B cell (primary cell): ENCODE data around the gene MEF2C. TPM values are rescaled to one million over a fixed set of nuclear protein-coding genes. Genes with fewer than 3 reads are reported as not detected.
A peak's percentile ranks its signal among the peaks of the same experiment; 100 is the strongest.

Experiments
- ATAC-seq: fragments of 200-7000 bp; cut with Tn5 transposase; one replicate; pipeline ENCODE4 v1.10.0; 2021; ENCODE audit warnings: low read depth, mild to moderate bottlenecking, moderate number of reproducible peaks, moderate library complexity
- CTCF ChIA-PET: fragments of 350-600 bp; sonication (Branson Sonifier 250); formaldehyde crosslinking; loops from one replicate; lab custom pipeline; 2021; ENCODE audit warnings: antibody characterized with exemption, inconsistent platforms; lab: Charles Lee
- POLR2A ChIA-PET: fragments of 350-600 bp; sonication (Branson Sonifier 250); formaldehyde crosslinking; loops from one replicate; lab custom pipeline; 2021; ENCODE audit warnings: antibody characterized with exemption; lab: Charles Lee
- DNase-seq: peaks from one replicate; pipeline ENCODE4 v3.0.0; 2013
- H2AFZ ChIP-seq: 2 replicates; pipeline ENCODE4 v1.6.1; 2012; ENCODE audit warnings: mild to moderate bottlenecking, low read depth, low read length; ENCODE audit not compliant: insufficient read depth, poor library complexity, severe bottlenecking
- H3K27ac ChIP-seq, 2 donors: 1 replicate in 1 of 2; 2 replicates in 1 of 2; pipeline ENCODE4 v1.5.1; 2012 to 2013; ENCODE audit warnings: low read length in 2 of 2, mild to moderate bottlenecking in 2 of 2, moderate library complexity in 1 of 2
- H3K27me3 ChIP-seq, 4 experiments: fragments of 200-600 bp in 1 of 4; sonication (generic) in 1 of 4; replicated peaks in 1 of 4; 1 replicate in 2 of 4; 2 replicates in 2 of 4; pipeline versions ENCODE4 v1.6.1 to v1.7.0; 2013 to 2016; ENCODE audit warnings: low read length in 3 of 4, mild to moderate bottlenecking in 2 of 4, mixed read lengths in 1 of 4, moderate library complexity in 1 of 4; ENCODE audit not compliant: insufficient read depth in 4 of 4, control insufficient read depth in 3 of 4; ENCODE audit errors: control extremely low read depth in 1 of 4
- H3K36me3 ChIP-seq, 2 experiments: replicated peaks in 1 of 2; 1 replicate in 1 of 2; 2 replicates in 1 of 2; pipeline versions ENCODE4 v1.6.1 to v1.7.1; 2013; ENCODE audit warnings: low read length in 1 of 2; ENCODE audit not compliant: insufficient read depth in 2 of 2, control insufficient read depth in 1 of 2; ENCODE audit errors: control extremely low read depth in 1 of 2, extremely low read depth in 1 of 2
- H3K4me1 ChIP-seq, 2 donors: fragments of 200-600 bp in 1 of 2; sonication (generic) in 1 of 2; 1 replicate in 1 of 2; 2 replicates in 1 of 2; pipeline versions ENCODE4 v1.5.1 to v1.6.1; 2013 to 2017; ENCODE audit warnings: low read length in 2 of 2; ENCODE audit not compliant: control insufficient read depth in 2 of 2, insufficient read depth in 2 of 2
- H3K4me2 ChIP-seq: replicated peaks from 2 replicates; pipeline ENCODE3; 2012; ENCODE audit warnings: mild to moderate bottlenecking, low read depth, low read length; ENCODE audit not compliant: poor library complexity, severe bottlenecking
- H3K4me3 ChIP-seq, 5 experiments: fragments of 200-600 bp in 1 of 5; sonication (generic) in 1 of 5; 1 replicate in 3 of 5; 2 replicates in 2 of 5; pipeline versions ENCODE4 v1.5.1 to v1.7.0; 2011 to 2016; ENCODE audit warnings: low read length in 4 of 5, mild to moderate bottlenecking in 4 of 5, low read depth in 2 of 5, control low read depth in 1 of 5, moderate library complexity in 1 of 5; ENCODE audit not compliant: insufficient read depth in 1 of 5; ENCODE audit errors: control extremely low read depth in 1 of 5, extremely low read depth in 1 of 5
- H3K79me2 ChIP-seq: fragments of 200-600 bp; sonication (generic); one replicate; pipeline ENCODE4 v1.6.0; 2016; ENCODE audit warnings: low read length; ENCODE audit not compliant: control insufficient read depth, insufficient read depth
- H3K9ac ChIP-seq: fragments of 200-600 bp; sonication (generic); 2 replicates; pipeline ENCODE4 v1.6.1; 2017; ENCODE audit warnings: mild to moderate bottlenecking, low read length, moderate library complexity
- H3K9me3 ChIP-seq, 3 donors: one replicate each; pipeline versions ENCODE4 v1.6.1 to v1.7.1; 2013; ENCODE audit warnings: low read length in 2 of 3; ENCODE audit not compliant: control insufficient read depth in 2 of 3, insufficient read depth in 1 of 3; ENCODE audit errors: control extremely low read depth in 1 of 3
- H4K20me1 ChIP-seq: 2 replicates; pipeline ENCODE4 v1.6.0; 2012; ENCODE audit warnings: mild to moderate bottlenecking, low read length; ENCODE audit not compliant: insufficient read depth, control insufficient read depth, poor library complexity, severe bottlenecking
- H3K27ac Mint-ChIP-seq: one replicate; pipeline ENCODE4 v1.8.0; 2021; ENCODE audit warnings: mixed read lengths
- H3K27me3 Mint-ChIP-seq: one replicate; pipeline ENCODE4 v1.8.0; 2021; ENCODE audit warnings: mixed read lengths
- H3K4me1 Mint-ChIP-seq: one replicate; pipeline ENCODE4 v1.8.0; 2021; ENCODE audit warnings: mixed read lengths
- H3K4me3 Mint-ChIP-seq: one replicate; pipeline ENCODE4 v1.8.0; 2021; ENCODE audit warnings: mixed read lengths
- H3K9me3 Mint-ChIP-seq: one replicate; pipeline ENCODE4 v1.8.0; 2022; ENCODE audit warnings: mixed read lengths; ENCODE audit not compliant: insufficient read depth
- CTCF ChIP-seq: fragments of 200-600 bp; IDR thresholded peaks from one replicate; pipeline ENCODE4 v1.8.0; 2022; ENCODE audit warnings: antibody characterized with exemption, mild to moderate bottlenecking
- EZH2 ChIP-seq: IDR thresholded peaks from 2 replicates; pipeline ENCODE4 v1.6.1; 2012; ENCODE audit warnings: borderline replicate concordance, low read depth, mild to moderate bottlenecking, moderate library complexity, low read length; ENCODE audit not compliant: insufficient read depth, poor library complexity, severe bottlenecking
- WGBS: methylation state at CpG from one replicate; pipeline ENCODE4 v1.1.5; 2013; ENCODE audit warnings: missing lambda C conversion rate; ENCODE audit not compliant: insufficient coverage; 5-methylcytosine and 5-hydroxymethylcytosine counted together
- intact Hi-C: fragments of 100-400 bp; cut with micrococcal nuclease; formaldehyde crosslinking; loops from one replicate; pipeline ENCODE4 v1.10.0; 2022
- polyA plus RNA-seq: library from polyadenylated mRNA; depleted of rRNA; stranded (reverse); fragments of >200 nt; gene quantifications from 2 replicates; pipeline ENCODE4 v1.2.3, GENCODE V29; 2012
- total RNA-seq, 2 donors: library from RNA; stranded (reverse); fragments of 120-200 nt in 1 of 2; gene quantifications; 1 replicate in 1 of 2; 2 replicates in 1 of 2; pipeline versions ENCODE4 v1.2.3 to v1.2.4, GENCODE V29; 2013 to 2022

Gene MEF2C
- total and polyA plus RNA-seq, 2 donors (not counting 1 experiment from before 2014, with no cell fraction given) = 97.4 to 354 TPM

- H3K4me2 ChIP-seq = peak overlapping the region; percentile 34
- H3K27ac ChIP-seq = no peak overlapping the region
- Mint-ChIP-seq H3K9me3 (peaks cover 2% of the 10 kb centered on the region), H3K27ac (peak overlapping the region; percentile 41), H3K4me1 (peaks cover 31% of the 10 kb centered on the region), H3K27me3 (peaks cover 83% of the 10 kb centered on the region), H3K4me3 (peak overlapping the region; percentile 45)
- ChIA-PET POLR2A (no interaction called here), CTCF (interaction anchor here (0.9 to 4.6 kb wide), 16 partner anchors 8 to 1722 kb away, joined by 3 to 99 read pairs (median 10); no protein-coding TSS in a partner anchor)
- no peak for TF ChIP-seq EZH2
- no peak for TF ChIP-seq CTCF
- no peak overlapping the region for H3K9ac ChIP-seq
- no peaks in the 10 kb centered on the region for H3K36me3 ChIP-seq
- H3K27me3 ChIP-seq = peaks cover 3 to 89% (median 81%) of the 10 kb centered on the region in 4 experiments
- H3K79me2 ChIP-seq = no peaks in the 10 kb centered on the region
- intact Hi-C loops = loop anchor here (1.0 to 5.0 kb wide), 5 partner anchors 17 to 1573 kb away; no protein-coding TSS in a partner anchor
- 13% methylated on average over 39 of the region's 52 CpGs for WGBS
- H4K20me1 ChIP-seq = no peaks in the 10 kb centered on the region
- peaks cover 0 to 68% (median 37%) of the 10 kb centered on the region in 3 donors for H3K9me3 ChIP-seq
- no peak overlapping the region for H3K4me3 ChIP-seq
- ATAC-seq = no peak
- H2AFZ ChIP-seq = no peak overlapping the region
- peak; percentile 51 for DNase-seq
- H3K4me1 ChIP-seq = peaks cover 46 to 50% of the 10 kb centered on the region in 2 donors
Measured at GRCh38 chr5:88691945-88692868, 190.8 kb downstream of the MEF2C start.
